Neural cell (in vitro differentiated cells): ENCODE results near the gene BLTP2. TPM values are rescaled to one million over a fixed set of nuclear protein-coding genes. Genes with fewer than 3 reads are reported as not detected.
A peak's percentile ranks its signal among the peaks of the same experiment; 100 is the strongest.

Source experiments
- H2AFZ ChIP-seq: fragments of 200-600, 300-800 bp; sonication (generic), shearing (Covaris generic); 2 replicates; pipeline ENCODE4 v1.6.0; 2014; ENCODE audit warnings: low read depth, mild to moderate bottlenecking, antibody characterized with exemption, low read length, moderate library complexity
- H3F3A ChIP-seq: fragments of 200-600 bp; shearing (Covaris generic); 2 replicates; pipeline ENCODE4 v1.6.1; 2016; ENCODE audit warnings: mild to moderate bottlenecking, moderate library complexity, mixed read lengths, antibody characterized with exemption, low read length; ENCODE audit not compliant: insufficient read depth, poor library complexity, severe bottlenecking
- H3K27ac ChIP-seq: fragments of 200-600, 300-800 bp; sonication (generic), shearing (Covaris generic); 2 replicates; pipeline ENCODE4 v1.5.1; 2014; ENCODE audit warnings: mild to moderate bottlenecking, low read length, moderate library complexity
- H3K27me3 ChIP-seq: fragments of 300-800, 200-600 bp; sonication (generic), shearing (Covaris generic); 2 replicates; pipeline ENCODE4 v1.6.0; 2014; ENCODE audit warnings: mild to moderate bottlenecking, low read depth, low read length, moderate library complexity; ENCODE audit not compliant: insufficient read depth
- H3K36me3 ChIP-seq: fragments of 300-800, 200-600 bp; sonication (generic), shearing (Covaris generic); 2 replicates; pipeline ENCODE4 v1.5.1; 2014; ENCODE audit warnings: mild to moderate bottlenecking, antibody characterized with exemption, low read length, moderate library complexity; ENCODE audit not compliant: insufficient read depth
- H3K4me2 ChIP-seq: fragments of 300-800, 200-600 bp; sonication (generic), shearing (Covaris generic); 2 replicates; pipeline ENCODE4 v1.6.0; 2014; ENCODE audit warnings: mild to moderate bottlenecking, low read length
- H3K4me3 ChIP-seq: fragments of 300-800, 200-600 bp; sonication (generic), shearing (Covaris generic); 2 replicates; pipeline ENCODE4 v1.5.1; 2014; ENCODE audit warnings: mild to moderate bottlenecking, low read length, moderate library complexity
- H3K79me2 ChIP-seq: fragments of 200-600 bp; shearing (Covaris generic); replicated peaks from 2 replicates; pipeline ENCODE4 v1.6.0; 2014; ENCODE audit warnings: mild to moderate bottlenecking, low read length, moderate library complexity; ENCODE audit not compliant: insufficient read depth
- H3K9ac ChIP-seq: fragments of 300-800, 200-600 bp; sonication (generic), shearing (Covaris generic); 2 replicates; pipeline ENCODE4 v1.6.1; 2016; ENCODE audit warnings: mild to moderate bottlenecking, low read length, mixed read lengths
- H3K9me2 ChIP-seq: fragments of 200-600 bp; shearing (Covaris generic); 2 replicates; pipeline ENCODE4 v1.6.1; 2016; ENCODE audit warnings: mild to moderate bottlenecking, low read length, mixed read lengths; ENCODE audit not compliant: insufficient read depth
- H3K9me3 ChIP-seq: fragments of 200-600, 300-800 bp; sonication (generic), shearing (Covaris generic); 2 replicates; pipeline ENCODE4 v1.6.1; 2016; ENCODE audit warnings: mild to moderate bottlenecking, mixed run types, low read length, moderate library complexity, mixed read lengths
- H4K20me1 ChIP-seq: fragments of 200-600 bp; shearing (Covaris generic); 2 replicates; pipeline ENCODE4 v1.6.1; 2016; ENCODE audit warnings: mild to moderate bottlenecking, mixed run types; ENCODE audit not compliant: insufficient read depth
- EP300 ChIP-seq: fragments of 450-650 bp; conservative IDR thresholded peaks from 2 replicates; pipeline ENCODE4 v1.6.1; 2014; ENCODE audit warnings: antibody characterized with exemption, mild to moderate bottlenecking, moderate library complexity; ENCODE audit not compliant: poor library complexity, severe bottlenecking
- EZH2 ChIP-seq: fragments of 200-600, 300-800 bp; shearing (Covaris generic), sonication (generic); IDR thresholded peaks from 2 replicates; pipeline ENCODE4 v1.6.1; 2014; ENCODE audit warnings: antibody characterized with exemption, low read length, borderline replicate concordance, mild to moderate bottlenecking; ENCODE audit not compliant: insufficient read depth, poor library complexity, severe bottlenecking
- MXI1 ChIP-seq: fragments of 450-650 bp; conservative IDR thresholded peaks from 2 replicates; pipeline ENCODE4 v1.6.1; 2014; ENCODE audit warnings: antibody characterized with exemption, mild to moderate bottlenecking; ENCODE audit not compliant: poor library complexity, severe bottlenecking
- POLR2AphosphoS5 ChIP-seq: IDR thresholded peaks from 2 replicates; pipeline ENCODE4 v1.6.1; 2012
- RAD21 ChIP-seq: fragments of 450-650 bp; conservative IDR thresholded peaks from 2 replicates; pipeline ENCODE4 v1.6.1; 2014; ENCODE audit warnings: antibody characterized with exemption, mild to moderate bottlenecking, moderate library complexity
- SMC3 ChIP-seq: fragments of 450-650 bp; conservative IDR thresholded peaks from 2 replicates; pipeline ENCODE4 v1.6.1; 2014; ENCODE audit warnings: antibody characterized with exemption, mild to moderate bottlenecking, moderate library complexity; ENCODE audit not compliant: poor library complexity
- TAF1 ChIP-seq: IDR thresholded peaks from 2 replicates; pipeline ENCODE4 v1.6.1; 2012; ENCODE audit warnings: low read depth
- polyA minus RNA-seq: library from RNA; depleted of rRNA, polyadenylated mRNA; stranded (reverse); fragments of >200 nt; gene quantifications from 2 replicates; pipeline ENCODE4 v1.2.3, GENCODE V29; 2014
- polyA plus RNA-seq: library from polyadenylated mRNA; depleted of rRNA; stranded (reverse); fragments of >200 nt; gene quantifications from 2 replicates; pipeline ENCODE4 v1.2.3, GENCODE V29; 2014
- TF ChIP-seq, protein P1 (sequence below): IDR thresholded peaks from 2 replicates; pipeline ENCODE4 v1.6.1; 2012; ENCODE audit warnings: borderline replicate concordance
- TF ChIP-seq, protein P2 (sequence below): fragments of 450-650 bp; IDR thresholded peaks from 2 replicates; pipeline ENCODE4 v1.5.1; 2014; ENCODE audit warnings: antibody characterized with exemption, mild to moderate bottlenecking, moderate library complexity; ENCODE audit not compliant: poor library complexity, severe bottlenecking

Gene BLTP2
- polyA plus RNA-seq (52.1 and 54.4 TPM in 2 replicates), polyA minus RNA-seq (117 and 123 TPM in 2 replicates)

DNA sequence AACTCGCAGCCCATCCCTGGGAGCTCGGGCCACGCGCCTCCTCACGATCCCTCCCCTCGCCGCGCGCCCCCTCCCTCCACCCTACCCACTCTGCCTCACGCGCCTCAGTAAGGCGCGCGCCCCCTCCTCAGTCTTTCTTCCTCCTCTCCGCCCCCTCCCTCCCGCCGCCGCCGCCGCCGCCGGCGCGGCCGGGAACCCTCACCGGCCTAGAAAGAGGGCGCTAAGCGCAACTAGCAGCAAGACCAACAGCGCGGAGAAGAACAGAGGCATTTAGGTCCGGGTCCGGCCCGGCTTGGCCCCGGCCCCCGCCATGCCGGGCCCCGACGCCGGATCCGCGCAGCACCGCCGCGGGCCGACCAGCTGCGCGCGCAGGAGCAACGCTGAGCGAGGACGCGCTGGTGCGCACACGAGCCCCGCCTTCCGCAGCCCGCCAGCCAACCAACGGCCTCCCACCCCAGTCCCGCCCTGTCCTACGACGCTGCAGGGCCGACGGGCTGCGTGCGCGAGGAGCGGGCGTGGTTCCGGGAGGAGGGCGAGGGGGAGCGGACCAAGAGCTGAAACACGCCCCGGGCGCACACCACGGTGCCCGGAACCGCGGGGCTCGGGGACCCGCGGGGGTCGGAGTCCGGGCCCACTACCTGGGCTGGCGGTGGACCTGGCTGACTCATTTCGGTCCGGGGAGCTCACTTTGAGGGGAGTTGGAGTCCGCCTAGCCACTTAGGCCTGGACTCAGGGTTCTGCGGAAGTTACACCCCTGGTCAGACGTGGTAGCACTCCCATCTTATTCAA lies at the start of gene BLTP2:
TSS of gene BLTP2 (minus strand) at position 372 of the 789 bp plus-strand sequence. CDS start at position 270, 102 bp downstream.
- Histone ChIP-seq H3K9me3 (no peaks in the 10 kb centered on the region), H3K27me3 (no peaks in the 10 kb centered on the region), H3K9me2 (no peaks in the 10 kb centered on the region), H3K79me2 (peaks cover 21% of the 10 kb centered on the region), H2AFZ (peak within 1 kb of the TSS; percentile 84), H3K4me2 (peak within 1 kb of the TSS; percentile 92), H4K20me1 (no peaks in the 10 kb centered on the region), H3K36me3 (no peaks in the 10 kb centered on the region), H3K4me3 (peak within 1 kb of the TSS; percentile 78), H3K27ac (peak within 1 kb of the TSS; percentile 90), H3K9ac (peak within 1 kb of the TSS; percentile 85), H3F3A (peaks cover 4% of the 10 kb centered on the region)
- TF ChIP-seq TAF1 = no peak
- TF ChIP-seq, protein P1, sequence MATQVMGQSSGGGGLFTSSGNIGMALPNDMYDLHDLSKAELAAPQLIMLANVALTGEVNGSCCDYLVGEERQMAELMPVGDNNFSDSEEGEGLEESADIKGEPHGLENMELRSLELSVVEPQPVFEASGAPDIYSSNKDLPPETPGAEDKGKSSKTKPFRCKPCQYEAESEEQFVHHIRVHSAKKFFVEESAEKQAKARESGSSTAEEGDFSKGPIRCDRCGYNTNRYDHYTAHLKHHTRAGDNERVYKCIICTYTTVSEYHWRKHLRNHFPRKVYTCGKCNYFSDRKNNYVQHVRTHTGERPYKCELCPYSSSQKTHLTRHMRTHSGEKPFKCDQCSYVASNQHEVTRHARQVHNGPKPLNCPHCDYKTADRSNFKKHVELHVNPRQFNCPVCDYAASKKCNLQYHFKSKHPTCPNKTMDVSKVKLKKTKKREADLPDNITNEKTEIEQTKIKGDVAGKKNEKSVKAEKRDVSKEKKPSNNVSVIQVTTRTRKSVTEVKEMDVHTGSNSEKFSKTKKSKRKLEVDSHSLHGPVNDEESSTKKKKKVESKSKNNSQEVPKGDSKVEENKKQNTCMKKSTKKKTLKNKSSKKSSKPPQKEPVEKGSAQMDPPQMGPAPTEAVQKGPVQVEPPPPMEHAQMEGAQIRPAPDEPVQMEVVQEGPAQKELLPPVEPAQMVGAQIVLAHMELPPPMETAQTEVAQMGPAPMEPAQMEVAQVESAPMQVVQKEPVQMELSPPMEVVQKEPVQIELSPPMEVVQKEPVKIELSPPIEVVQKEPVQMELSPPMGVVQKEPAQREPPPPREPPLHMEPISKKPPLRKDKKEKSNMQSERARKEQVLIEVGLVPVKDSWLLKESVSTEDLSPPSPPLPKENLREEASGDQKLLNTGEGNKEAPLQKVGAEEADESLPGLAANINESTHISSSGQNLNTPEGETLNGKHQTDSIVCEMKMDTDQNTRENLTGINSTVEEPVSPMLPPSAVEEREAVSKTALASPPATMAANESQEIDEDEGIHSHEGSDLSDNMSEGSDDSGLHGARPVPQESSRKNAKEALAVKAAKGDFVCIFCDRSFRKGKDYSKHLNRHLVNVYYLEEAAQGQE = peak; percentile 16
- peak; percentile 67 for TF ChIP-seq MXI1
- no peak for TF ChIP-seq SMC3
- TF ChIP-seq, protein P2, sequence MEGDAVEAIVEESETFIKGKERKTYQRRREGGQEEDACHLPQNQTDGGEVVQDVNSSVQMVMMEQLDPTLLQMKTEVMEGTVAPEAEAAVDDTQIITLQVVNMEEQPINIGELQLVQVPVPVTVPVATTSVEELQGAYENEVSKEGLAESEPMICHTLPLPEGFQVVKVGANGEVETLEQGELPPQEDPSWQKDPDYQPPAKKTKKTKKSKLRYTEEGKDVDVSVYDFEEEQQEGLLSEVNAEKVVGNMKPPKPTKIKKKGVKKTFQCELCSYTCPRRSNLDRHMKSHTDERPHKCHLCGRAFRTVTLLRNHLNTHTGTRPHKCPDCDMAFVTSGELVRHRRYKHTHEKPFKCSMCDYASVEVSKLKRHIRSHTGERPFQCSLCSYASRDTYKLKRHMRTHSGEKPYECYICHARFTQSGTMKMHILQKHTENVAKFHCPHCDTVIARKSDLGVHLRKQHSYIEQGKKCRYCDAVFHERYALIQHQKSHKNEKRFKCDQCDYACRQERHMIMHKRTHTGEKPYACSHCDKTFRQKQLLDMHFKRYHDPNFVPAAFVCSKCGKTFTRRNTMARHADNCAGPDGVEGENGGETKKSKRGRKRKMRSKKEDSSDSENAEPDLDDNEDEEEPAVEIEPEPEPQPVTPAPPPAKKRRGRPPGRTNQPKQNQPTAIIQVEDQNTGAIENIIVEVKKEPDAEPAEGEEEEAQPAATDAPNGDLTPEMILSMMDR = peak; percentile 22
- peak; percentile 88 for TF ChIP-seq POLR2AphosphoS5
- no peak for TF ChIP-seq EZH2
- TF ChIP-seq RAD21 = no peak
- no peak for TF ChIP-seq EP300

DNA sequence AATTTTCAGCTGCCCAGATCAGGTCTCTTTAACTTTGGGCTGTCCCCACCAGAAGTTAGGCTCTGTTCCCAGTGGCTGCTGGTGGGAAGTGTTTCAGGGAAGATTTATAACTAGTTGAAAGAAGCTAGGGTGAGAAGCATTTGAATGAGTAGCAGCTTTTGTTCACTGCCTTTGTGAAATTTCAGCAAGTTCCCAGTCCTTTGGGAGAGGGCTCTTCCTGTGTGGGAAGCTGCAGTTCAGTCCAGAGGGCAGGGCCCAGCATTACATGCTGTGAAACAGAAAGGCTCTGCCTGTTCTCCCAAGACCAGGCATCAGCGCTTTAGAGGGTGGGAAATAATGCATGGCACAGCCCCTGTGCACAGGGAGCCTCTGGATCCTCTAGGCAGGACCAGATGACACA lies 48.9 kb upstream of the BLTP2 start:
- no peak overlapping the region for H2AFZ ChIP-seq
- H3K9me3 ChIP-seq = no peaks in the 10 kb centered on the region
- H3K27me3 ChIP-seq = no peaks in the 10 kb centered on the region
- no peak overlapping the region for H3K27ac ChIP-seq
- H3K4me3 ChIP-seq = no peak overlapping the region
- H3K79me2 ChIP-seq = no peaks in the 10 kb centered on the region
- no peaks in the 10 kb centered on the region for H4K20me1 ChIP-seq
- peaks cover 11% of the 10 kb centered on the region for H3K36me3 ChIP-seq
- no peaks in the 10 kb centered on the region for H3K9me2 ChIP-seq
- no peak overlapping the region for H3K4me2 ChIP-seq
- H3K9ac ChIP-seq = no peak overlapping the region
- no peaks in the 10 kb centered on the region for H3F3A ChIP-seq
- no peak for TF ChIP-seq POLR2AphosphoS5
- no peak for TF ChIP-seq TAF1
- no peak for TF ChIP-seq EP300
- no peak for TF ChIP-seq MXI1
- TF ChIP-seq RAD21 = no peak
- TF ChIP-seq, protein P2 = no peak
- TF ChIP-seq, protein P1 = no peak
- no peak for TF ChIP-seq SMC3
- TF ChIP-seq EZH2 = no peak
